Measurements from ENCODE around the gene ZNF839. TPM values are rescaled to one million over a fixed set of nuclear protein-coding genes. Genes with fewer than 3 reads are reported as not detected.

The ZNF839 gene
- total and polyA plus RNA-seq, 8 donors, result 5.9 to 24.9 (median 7.4) TPM

DNA sequence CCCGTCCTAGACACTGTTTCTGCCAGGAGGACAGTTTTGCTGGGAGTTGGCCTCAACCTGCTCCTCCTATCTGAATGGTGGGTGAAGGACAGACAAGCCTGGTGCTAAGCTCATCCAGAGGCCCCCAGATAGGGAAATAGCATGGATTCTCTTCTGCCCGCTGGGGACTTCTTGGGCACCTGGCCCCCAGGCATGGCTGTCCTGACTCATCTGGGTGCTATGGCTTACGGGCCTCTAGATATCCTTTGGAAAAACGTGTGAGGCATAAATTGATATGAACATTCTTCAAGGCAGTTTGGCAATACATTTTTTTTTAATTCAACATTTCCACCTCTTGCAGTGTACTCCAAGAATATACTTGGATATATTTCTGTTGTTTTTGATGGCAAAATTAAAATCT, 51.8 kb downstream of the ZNF839 start:
- no peaks in the 10 kb centered on the region for H3K27me3 ChIP-seq
- no peaks in the 10 kb centered on the region for H3K4me1 ChIP-seq
- FAIRE-seq, result no peak
- no peaks in the 10 kb centered on the region for H3K9me3 ChIP-seq
- 79 to 82% methylated on average over 4 of the region's 4 CpGs for WGBS, 2 donors
- TF ChIP-seq, protein P1, sequence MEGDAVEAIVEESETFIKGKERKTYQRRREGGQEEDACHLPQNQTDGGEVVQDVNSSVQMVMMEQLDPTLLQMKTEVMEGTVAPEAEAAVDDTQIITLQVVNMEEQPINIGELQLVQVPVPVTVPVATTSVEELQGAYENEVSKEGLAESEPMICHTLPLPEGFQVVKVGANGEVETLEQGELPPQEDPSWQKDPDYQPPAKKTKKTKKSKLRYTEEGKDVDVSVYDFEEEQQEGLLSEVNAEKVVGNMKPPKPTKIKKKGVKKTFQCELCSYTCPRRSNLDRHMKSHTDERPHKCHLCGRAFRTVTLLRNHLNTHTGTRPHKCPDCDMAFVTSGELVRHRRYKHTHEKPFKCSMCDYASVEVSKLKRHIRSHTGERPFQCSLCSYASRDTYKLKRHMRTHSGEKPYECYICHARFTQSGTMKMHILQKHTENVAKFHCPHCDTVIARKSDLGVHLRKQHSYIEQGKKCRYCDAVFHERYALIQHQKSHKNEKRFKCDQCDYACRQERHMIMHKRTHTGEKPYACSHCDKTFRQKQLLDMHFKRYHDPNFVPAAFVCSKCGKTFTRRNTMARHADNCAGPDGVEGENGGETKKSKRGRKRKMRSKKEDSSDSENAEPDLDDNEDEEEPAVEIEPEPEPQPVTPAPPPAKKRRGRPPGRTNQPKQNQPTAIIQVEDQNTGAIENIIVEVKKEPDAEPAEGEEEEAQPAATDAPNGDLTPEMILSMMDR (IDR thresholded peaks at IDR 0.05), result no peak
- H3K36me3 ChIP-seq, result no peaks in the 10 kb centered on the region
- no peak overlapping the region for H3K27ac ChIP-seq
- H3K4me3 ChIP-seq, result no peak overlapping the region
- ATAC-seq, result no peak
- intact Hi-C loops (cut with DNase I), result no loop called here
- no peak for DNase-seq

DNA sequence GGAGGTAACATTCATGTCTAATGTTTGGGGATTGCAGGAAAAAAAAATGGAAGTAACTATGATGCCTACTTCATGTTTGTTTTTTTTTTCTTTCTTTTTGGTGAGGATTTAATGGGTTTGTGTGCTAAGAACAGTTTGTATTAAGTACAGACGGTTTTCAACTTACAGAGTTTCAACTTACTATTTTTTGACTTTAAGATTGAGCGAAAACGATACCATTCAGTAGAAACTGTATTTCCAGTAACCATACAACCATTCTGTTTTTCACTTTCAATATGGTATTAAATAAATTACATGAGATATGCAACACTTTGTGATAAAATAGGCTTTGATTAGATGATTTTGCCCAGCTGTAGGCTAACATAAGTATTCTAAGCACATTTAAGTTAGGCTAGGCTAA, 53.6 kb downstream of the ZNF839 start:
- TF ChIP-seq, protein P1 (IDR thresholded peaks at IDR 0.05), result no peak
- Histone ChIP-seq H3K27me3 (no peaks in the 10 kb centered on the region), H3K4me3 (no peak overlapping the region), H3K36me3 (no peaks in the 10 kb centered on the region), H3K4me1 (no peaks in the 10 kb centered on the region), H3K9me3 (no peaks in the 10 kb centered on the region), H3K27ac (no peak overlapping the region)
- FAIRE-seq (no peak), ATAC-seq (no peak), DNase-seq (no peak)
- 89 to 97% methylated on average over 3 of the region's 3 CpGs for WGBS, 2 donors
- intact Hi-C loops (cut with DNase I), result no loop called here

DNA sequence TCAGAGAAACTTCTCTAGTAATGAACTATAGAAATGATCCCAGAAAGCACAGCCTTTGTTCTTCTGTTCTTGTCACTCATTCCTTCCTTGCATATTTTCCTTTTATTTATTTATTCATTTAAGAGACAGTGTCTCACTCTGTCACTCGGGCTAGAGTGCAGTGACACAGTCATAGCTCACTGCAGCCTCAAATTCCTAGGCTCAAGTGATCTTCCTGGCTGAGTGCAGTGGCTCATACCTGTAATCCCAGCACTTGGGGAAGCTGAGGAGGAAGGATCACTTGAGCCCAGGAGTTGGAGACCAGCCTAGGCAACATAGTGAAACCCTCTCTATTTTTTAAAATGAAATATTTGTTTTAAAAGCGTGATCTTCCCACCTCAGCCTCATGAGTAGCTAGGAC, 54.7 kb downstream of the ZNF839 start:
- no peaks in the 10 kb centered on the region for H3K27me3 ChIP-seq
- FAIRE-seq (no peak), DNase-seq (no peak), ATAC-seq (no peak)
- H3K27ac ChIP-seq, result no peak overlapping the region
- H3K36me3 ChIP-seq, result no peaks in the 10 kb centered on the region
- 78 to 86% methylated on average over 2 of the region's 2 CpGs for WGBS, 2 donors
- no peak overlapping the region for H3K4me3 ChIP-seq
- no peaks in the 10 kb centered on the region for H3K4me1 ChIP-seq
- TF ChIP-seq, protein P1 (IDR thresholded peaks at IDR 0.05), result no peak
- H3K9me3 ChIP-seq, result no peaks in the 10 kb centered on the region
- intact Hi-C loops (cut with DNase I), result no loop called here

DNA sequence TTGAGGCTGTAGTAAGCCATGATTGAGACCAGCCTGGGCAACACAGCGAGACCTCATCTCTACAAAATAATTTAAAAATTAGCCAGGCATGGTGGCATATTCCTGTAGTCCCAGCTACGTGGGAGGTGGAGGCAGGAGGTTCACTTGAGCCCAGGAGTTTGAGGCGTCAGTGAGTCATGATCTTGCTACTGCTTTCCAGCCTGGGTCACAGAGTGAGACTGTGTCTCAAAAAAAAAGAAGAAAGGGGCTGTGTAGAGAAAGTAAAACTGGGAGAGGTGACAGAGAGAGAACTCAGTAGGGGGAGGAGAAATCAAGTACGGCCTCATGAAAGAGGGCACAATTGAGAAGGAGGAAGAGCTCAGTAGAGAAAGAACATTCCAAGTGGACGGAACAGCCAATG, 55.6 kb downstream of the ZNF839 start:
- no peaks in the 10 kb centered on the region for H3K9me3 ChIP-seq
- intact Hi-C loops (cut with DNase I), result no loop called here
- ATAC-seq, result no peak
- FAIRE-seq, result no peak
- no peak overlapping the region for H3K4me3 ChIP-seq
- WGBS, 2 donors, result 95 to 98% methylated on average over 5 of the region's 5 CpGs
- H3K4me1 ChIP-seq, result no peaks in the 10 kb centered on the region
- H3K36me3 ChIP-seq, result no peaks in the 10 kb centered on the region
- DNase-seq, result no peak
- no peaks in the 10 kb centered on the region for H3K27me3 ChIP-seq
- TF ChIP-seq, protein P1 (IDR thresholded peaks at IDR 0.05), result no peak
- no peak overlapping the region for H3K27ac ChIP-seq

DNA sequence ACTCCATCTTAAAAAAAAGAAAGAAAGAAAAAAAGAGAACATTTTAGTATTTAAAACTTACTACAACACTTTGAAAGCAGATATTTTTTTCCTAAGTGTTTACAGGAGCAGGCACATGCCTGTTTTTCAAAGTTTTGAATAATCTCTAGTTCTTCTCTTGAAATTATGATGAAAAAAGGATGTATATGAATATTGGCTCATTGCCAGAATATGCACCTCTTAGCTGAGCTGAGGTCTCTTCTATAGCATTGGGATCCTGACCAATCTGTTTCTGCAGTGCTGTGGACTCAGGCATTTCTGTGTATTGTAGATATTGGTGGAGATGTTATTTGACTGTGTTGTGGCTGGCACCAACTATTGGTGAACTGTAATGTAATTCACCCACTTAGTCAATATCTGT, 58.1 kb downstream of the ZNF839 start:
- no peaks in the 10 kb centered on the region for H3K36me3 ChIP-seq
- no peak overlapping the region for H3K4me3 ChIP-seq
- no peaks in the 10 kb centered on the region for H3K27me3 ChIP-seq
- DNase-seq (no peak), FAIRE-seq (no peak), ATAC-seq (no peak)
- H3K27ac ChIP-seq, result no peak overlapping the region
- no peaks in the 10 kb centered on the region for H3K4me1 ChIP-seq
- intact Hi-C loops (cut with DNase I), result no loop called here
- TF ChIP-seq, protein P1 (IDR thresholded peaks at IDR 0.05), result no peak
- H3K9me3 ChIP-seq, result no peaks in the 10 kb centered on the region

Data from pancreas (tissue), 10 donors.